K562 (cell line): ENCODE measurements around the gene CTSS.

Source experiments
- ID3 ChIP-seq, 2 experiments: fragments of 250-450 bp in 1 of 2; fragments of 450-650 bp in 1 of 2; sonication (Bioruptor Pico) in 1 of 2; IDR thresholded peaks; 2 replicates each; pipeline versions ENCODE4 v1.6.1 to v1.8.0; 2016 to 2021; ENCODE audit warnings: mild to moderate bottlenecking in 2 of 2, moderate library complexity in 2 of 2, missing compliant biosample characterization in 1 of 2, missing genetic modification characterization in 1 of 2
- JUND ChIP-seq, 2 experiments: IDR thresholded peaks; 2 replicates in 1 of 2; 3 replicates in 1 of 2; pipeline ENCODE4 v1.6.1; 2011; ENCODE audit warnings: borderline replicate concordance in 2 of 2, low read depth in 2 of 2, low read length in 2 of 2, improper control_type of control experiment in 1 of 2, missing biosample characterization in 1 of 2, missing genetic modification characterization in 1 of 2, missing genetic modification reagents in 1 of 2
- MEIS2 ChIP-seq: fragments of 450-650 bp; IDR thresholded peaks from 2 replicates; pipeline ENCODE4 v1.6.1; 2014; ENCODE audit warnings: mild to moderate bottlenecking; ENCODE audit not compliant: partially characterized antibody

DNA sequence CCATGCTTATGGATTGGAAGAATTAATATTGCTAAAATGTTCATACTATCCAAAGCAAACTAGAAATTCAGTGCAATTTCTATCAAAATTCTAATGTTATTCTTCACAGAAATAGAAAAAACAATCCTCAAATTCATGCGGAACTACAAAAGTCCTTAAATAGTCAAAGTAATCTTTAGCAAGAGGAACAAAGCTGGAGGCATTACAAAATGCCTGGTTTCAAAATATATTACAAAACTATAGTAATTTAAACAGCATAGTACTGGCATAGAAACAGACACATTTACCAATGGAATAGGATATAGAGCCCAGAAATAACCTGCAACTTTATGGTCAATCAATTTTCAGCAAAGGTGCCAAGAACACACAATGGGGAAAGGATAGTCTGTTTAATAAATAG is 3.8 kb downstream of the CTSS start:
- TF ChIP-seq ID3 (CRISPR knock-in tag; IDR thresholded peaks at IDR 0.05) (no peak), ID3 (tag; IDR thresholded peaks at IDR 0.05) (no peak), MEIS2 (no peak), JUND (IDR thresholded peaks at IDR 0.05; ENCODE audit: borderline replicate concordance, low read depth, low read length) (no peak), JUND (tag; IDR thresholded peaks at IDR 0.05; ENCODE audit: borderline replicate concordance, low read depth, low read length) (no peak)
